HepG2 (cell line): ENCODE results near the gene SURF6. TPM values are rescaled to one million over a fixed set of nuclear protein-coding genes. Genes with fewer than 3 reads are reported as not detected.

Source experiments
- BCL6 ChIP-seq: IDR thresholded peaks from 2 replicates; pipeline ENCODE4 v1.6.1; 2016; ENCODE audit warnings: missing genetic modification reagents, missing compliant biosample characterization
- FOXA3 ChIP-seq: IDR thresholded peaks from 2 replicates; pipeline ENCODE4 v1.6.1; 2016; ENCODE audit warnings: missing genetic modification reagents, missing compliant biosample characterization
- KLF16 ChIP-seq, 2 experiments: sonication (generic) in 1 of 2; formaldehyde crosslinking in 1 of 2; IDR thresholded peaks; 2 replicates each; pipeline versions ENCODE4 v1.6.1 to v1.8.0; 2016 to 2023; ENCODE audit warnings: missing genetic modification reagents in 2 of 2, missing compliant biosample characterization in 1 of 2
- KLF9 ChIP-seq: IDR thresholded peaks from 2 replicates; pipeline ENCODE4 v1.6.1; 2016; ENCODE audit warnings: low read depth
- MAFG ChIP-seq: sonication (generic); formaldehyde crosslinking; IDR thresholded peaks from 2 replicates; pipeline ENCODE4 v1.5.1; 2020; ENCODE audit warnings: mild to moderate bottlenecking, missing genetic modification reagents
- MATR3 ChIP-seq: sonication (generic); formaldehyde crosslinking; IDR thresholded peaks from 2 replicates; pipeline ENCODE4 v1.4.0; 2020; ENCODE audit warnings: missing genetic modification reagents
- MZF1 ChIP-seq: sonication (generic); formaldehyde crosslinking; IDR thresholded peaks from 2 replicates; pipeline ENCODE4 v1.8.1; 2023; ENCODE audit warnings: mild to moderate bottlenecking, missing genetic modification reagents, borderline replicate concordance
- PLRG1 ChIP-seq: fragments of 450-650 bp; conservative IDR thresholded peaks from 2 replicates; pipeline ENCODE4 v1.6.1; 2016
- POLR2G ChIP-seq: fragments of 200-400 bp; formaldehyde crosslinking; IDR thresholded peaks from 2 replicates; pipeline ENCODE4 v1.6.1; 2018; ENCODE audit warnings: mild to moderate bottlenecking, low read depth, low read length, moderate library complexity
- RAD51 ChIP-seq: fragments of 450-650 bp; IDR thresholded peaks from 2 replicates; pipeline ENCODE4 v1.6.1; 2016; ENCODE audit warnings: borderline replicate concordance
- SRSF1 ChIP-seq: fragments of 200-400 bp; formaldehyde crosslinking; optimal IDR thresholded peaks from 2 replicates; pipeline ENCODE3; 2017; ENCODE audit warnings: mild to moderate bottlenecking, low read depth, low read length, moderate library complexity
- SUZ12 ChIP-seq: fragments of 150-350 bp; IDR thresholded peaks from 2 replicates; pipeline ENCODE4 v1.6.1; 2014; ENCODE audit warnings: low read depth, low read length
- ZFP82 ChIP-seq: sonication (generic); formaldehyde crosslinking; IDR thresholded peaks from 2 replicates; pipeline ENCODE4 v1.5.1; 2020; ENCODE audit warnings: mild to moderate bottlenecking, missing genetic modification reagents, borderline replicate concordance
- ZNF121 ChIP-seq: sonication (generic); formaldehyde crosslinking; IDR thresholded peaks from 2 replicates; pipeline ENCODE4 v1.5.0; 2020; ENCODE audit warnings: mild to moderate bottlenecking, missing genetic modification reagents
- ZNF230 ChIP-seq: sonication (generic); formaldehyde crosslinking; IDR thresholded peaks from 2 replicates; pipeline ENCODE4 v1.4.0; 2020; ENCODE audit warnings: mild to moderate bottlenecking, missing genetic modification reagents
- ZNF460 ChIP-seq: sonication (generic); formaldehyde crosslinking; IDR thresholded peaks from 2 replicates; pipeline ENCODE4 v1.5.1; 2020; ENCODE audit warnings: missing genetic modification reagents, mild to moderate bottlenecking, borderline replicate concordance
- ZNF496 ChIP-seq: sonication (generic); formaldehyde crosslinking; IDR thresholded peaks from 2 replicates; pipeline ENCODE4 v1.8.1; 2023; ENCODE audit warnings: mild to moderate bottlenecking, moderate library complexity, missing genetic modification reagents; ENCODE audit not compliant: insufficient replicate concordance
- polyA plus RNA-seq, 8 experiments: library from polyadenylated mRNA; depleted of rRNA in 3 of 8; stranded (reverse) in 7 of 8; unstranded in 1 of 8; fragments of >200 nt; fragmentation: Illumina TruSeq in 4 of 8; extraction: Trizol in 4 of 8; gene quantifications; 2 replicates each; pipeline versions ENCODE4 v1.2.1 to v1.2.3, GENCODE V29; 2011 to 2016; ENCODE audit warnings: low read depth in 4 of 8, missing spikeins in 1 of 8, mixed read lengths in 1 of 8; ENCODE audit not compliant: insufficient read depth in 1 of 8
- total RNA-seq, 5 experiments: library from RNA; depleted of rRNA; stranded (reverse); fragments of >200 nt; fragmentation: Illumina TruSeq; extraction: Trizol; gene quantifications; 2 replicates each; pipeline ENCODE4 v1.2.3, GENCODE V29; 2016; ENCODE audit warnings: low read depth in 1 of 5
- TF ChIP-seq, protein P1 (sequence below): sonication (generic); formaldehyde crosslinking; IDR thresholded peaks from 2 replicates; pipeline ENCODE4 v1.4.0; 2020; ENCODE audit warnings: mild to moderate bottlenecking, missing genetic modification reagents
- TF ChIP-seq, protein P2 (sequence below): sonication (generic); formaldehyde crosslinking; IDR thresholded peaks from 2 replicates; pipeline ENCODE4 v1.4.0; 2020; ENCODE audit warnings: missing genetic modification reagents, borderline replicate concordance
- TF ChIP-seq, protein P3 (sequence below): IDR thresholded peaks from 2 replicates; pipeline ENCODE4 v1.6.1; 2016; ENCODE audit warnings: missing compliant biosample characterization, missing genetic modification reagents, borderline replicate concordance
- TF ChIP-seq, protein P4 (sequence below): sonication (generic); formaldehyde crosslinking; IDR thresholded peaks from 2 replicates; pipeline ENCODE4 v1.8.0; 2022; ENCODE audit warnings: mild to moderate bottlenecking, missing genetic modification reagents, moderate library complexity

Gene SURF6
- total and polyA plus RNA-seq, 2 of the 13 experiments (the other 11 are each of a cell fraction or from before 2014, with no cell fraction given): 5.9 to 14.7 TPM

DNA sequence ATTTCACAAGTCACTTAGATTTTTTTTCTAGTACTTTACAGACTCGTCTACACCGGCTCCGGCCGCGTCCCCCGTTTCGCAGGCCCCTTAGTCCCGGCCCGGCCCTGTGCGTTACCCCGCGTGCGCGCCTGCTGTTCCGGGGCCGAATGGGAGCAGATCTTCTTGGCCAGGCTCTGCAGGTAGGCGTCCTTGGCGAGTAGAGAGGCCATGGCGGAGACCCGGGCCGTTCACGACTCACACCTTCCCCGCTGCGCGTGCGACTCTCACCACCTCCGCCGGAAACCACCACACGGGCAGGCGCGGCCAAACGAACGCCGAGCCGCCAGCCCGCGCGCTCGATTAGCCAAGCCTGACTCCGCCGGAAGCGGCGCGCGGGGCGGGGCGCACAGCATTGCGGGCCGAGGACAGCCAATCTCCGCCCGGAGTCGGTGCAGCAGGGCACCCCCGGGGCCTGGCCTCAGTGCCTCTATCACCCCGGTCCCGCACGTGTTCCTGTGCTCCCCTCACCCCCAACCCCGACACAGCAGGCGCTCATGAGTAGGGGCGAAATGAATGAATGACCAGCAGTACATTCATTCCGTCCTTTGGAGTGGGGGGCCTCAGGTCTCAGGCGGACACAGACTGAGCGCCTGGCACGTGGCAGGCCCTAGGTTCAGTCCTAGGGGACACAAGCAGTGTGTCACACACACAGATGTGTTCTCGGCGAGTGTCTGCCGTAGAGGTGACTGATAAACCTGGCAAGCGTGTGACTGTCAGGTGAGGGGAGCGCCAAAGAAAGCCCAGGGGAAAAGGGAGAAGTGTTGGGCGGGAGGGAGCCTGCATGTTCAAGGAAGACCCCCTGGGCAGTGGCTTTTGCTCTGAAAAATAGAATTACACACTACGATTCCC lies at the start of gene SURF6 (continued):
- TF ChIP-seq, protein P1, sequence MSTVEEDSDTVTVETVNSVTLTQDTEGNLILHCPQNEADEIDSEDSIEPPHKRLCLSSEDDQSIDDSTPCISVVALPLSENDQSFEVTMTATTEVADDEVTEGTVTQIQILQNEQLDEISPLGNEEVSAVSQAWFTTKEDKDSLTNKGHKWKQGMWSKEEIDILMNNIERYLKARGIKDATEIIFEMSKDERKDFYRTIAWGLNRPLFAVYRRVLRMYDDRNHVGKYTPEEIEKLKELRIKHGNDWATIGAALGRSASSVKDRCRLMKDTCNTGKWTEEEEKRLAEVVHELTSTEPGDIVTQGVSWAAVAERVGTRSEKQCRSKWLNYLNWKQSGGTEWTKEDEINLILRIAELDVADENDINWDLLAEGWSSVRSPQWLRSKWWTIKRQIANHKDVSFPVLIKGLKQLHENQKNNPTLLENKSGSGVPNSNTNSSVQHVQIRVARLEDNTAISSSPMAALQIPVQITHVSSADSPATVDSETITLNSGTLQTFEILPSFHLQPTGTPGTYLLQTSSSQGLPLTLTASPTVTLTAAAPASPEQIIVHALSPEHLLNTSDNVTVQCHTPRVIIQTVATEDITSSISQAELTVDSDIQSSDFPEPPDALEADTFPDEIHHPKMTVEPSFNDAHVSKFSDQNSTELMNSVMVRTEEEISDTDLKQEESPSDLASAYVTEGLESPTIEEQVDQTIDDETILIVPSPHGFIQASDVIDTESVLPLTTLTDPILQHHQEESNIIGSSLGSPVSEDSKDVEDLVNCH (CRISPR knock-in tag): peak; percentile 71; the same call in 1 of the 2 replicates
- TF ChIP-seq MATR3 (CRISPR knock-in tag): no peak
- no peak; the same call in 1 of the 2 replicates for TF ChIP-seq ZFP82 (CRISPR knock-in tag)
- TF ChIP-seq FOXA3 (CRISPR knock-in tag): peak; percentile 77
- no peak for TF ChIP-seq ZNF496 (CRISPR knock-in tag)
- TF ChIP-seq, protein P2, sequence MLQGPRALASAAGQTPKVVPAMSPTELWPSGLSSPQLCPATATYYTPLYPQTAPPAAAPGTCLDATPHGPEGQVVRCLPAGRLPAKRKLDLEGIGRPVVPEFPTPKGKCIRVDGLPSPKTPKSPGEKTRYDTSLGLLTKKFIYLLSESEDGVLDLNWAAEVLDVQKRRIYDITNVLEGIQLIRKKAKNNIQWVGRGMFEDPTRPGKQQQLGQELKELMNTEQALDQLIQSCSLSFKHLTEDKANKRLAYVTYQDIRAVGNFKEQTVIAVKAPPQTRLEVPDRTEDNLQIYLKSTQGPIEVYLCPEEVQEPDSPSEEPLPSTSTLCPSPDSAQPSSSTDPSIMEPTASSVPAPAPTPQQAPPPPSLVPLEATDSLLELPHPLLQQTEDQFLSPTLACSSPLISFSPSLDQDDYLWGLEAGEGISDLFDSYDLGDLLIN (CRISPR knock-in tag): no peak; the same call in 1 of the 2 replicates
- TF ChIP-seq ZNF230 (CRISPR knock-in tag): peak; percentile 87
- peak; percentile 85 for TF ChIP-seq POLR2G
- TF ChIP-seq, protein P3, sequence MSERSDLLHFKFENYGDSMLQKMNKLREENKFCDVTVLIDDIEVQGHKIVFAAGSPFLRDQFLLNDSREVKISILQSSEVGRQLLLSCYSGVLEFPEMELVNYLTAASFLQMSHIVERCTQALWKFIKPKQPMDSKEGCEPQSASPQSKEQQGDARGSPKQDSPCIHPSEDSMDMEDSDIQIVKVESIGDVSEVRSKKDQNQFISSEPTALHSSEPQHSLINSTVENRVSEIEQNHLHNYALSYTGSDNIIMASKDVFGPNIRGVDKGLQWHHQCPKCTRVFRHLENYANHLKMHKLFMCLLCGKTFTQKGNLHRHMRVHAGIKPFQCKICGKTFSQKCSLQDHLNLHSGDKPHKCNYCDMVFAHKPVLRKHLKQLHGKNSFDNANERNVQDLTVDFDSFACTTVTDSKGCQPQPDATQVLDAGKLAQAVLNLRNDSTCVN (CRISPR knock-in tag): peak; percentile 79
- TF ChIP-seq, protein P4, sequence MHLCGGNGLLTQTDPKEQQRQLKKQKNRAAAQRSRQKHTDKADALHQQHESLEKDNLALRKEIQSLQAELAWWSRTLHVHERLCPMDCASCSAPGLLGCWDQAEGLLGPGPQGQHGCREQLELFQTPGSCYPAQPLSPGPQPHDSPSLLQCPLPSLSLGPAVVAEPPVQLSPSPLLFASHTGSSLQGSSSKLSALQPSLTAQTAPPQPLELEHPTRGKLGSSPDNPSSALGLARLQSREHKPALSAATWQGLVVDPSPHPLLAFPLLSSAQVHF: peak; percentile 67; the same call in 1 of the 2 replicates
- TF ChIP-seq MAFG: no peak; the same call in 1 of the 2 replicates
- no peak for TF ChIP-seq RAD51
- peak; percentile 60 for TF ChIP-seq BCL6 (CRISPR knock-in tag)
- no peak; the same call in 1 of the 2 replicates for TF ChIP-seq ZNF460 (CRISPR knock-in tag)
- no peak for TF ChIP-seq ZNF121
- TF ChIP-seq KLF9: peak; percentile 31; the same call in 1 of the 2 replicates
- no peak for TF ChIP-seq PLRG1
- TF ChIP-seq SUZ12: no peak
- TF ChIP-seq MZF1 (CRISPR knock-in tag): no peak
- TF ChIP-seq SRSF1: no peak
- peak; percentile 14 to 97; a peak in 2 of 4 replicates for TF ChIP-seq KLF16 (CRISPR knock-in tag; IDR thresholded peaks at IDR 0.05)
